SK-N-SH (cell line): ENCODE measurements around the gene PPP2R3A.

ENCODE experiments used
- EZH2phosphoT487 ChIP-seq: fragments of 200-600 bp; sonication (generic); IDR thresholded peaks from 2 replicates; pipeline ENCODE4 v1.6.1; 2017; ENCODE audit warnings: low read depth, mixed run types, mild to moderate bottlenecking, antibody characterized with exemption, moderate library complexity, borderline replicate concordance
- JUND ChIP-seq: IDR thresholded peaks from 2 replicates; pipeline ENCODE4 v1.4.0; 2012
- MEF2A ChIP-seq: IDR thresholded peaks from 2 replicates; pipeline ENCODE4 v1.4.0; 2012; ENCODE audit warnings: low read depth, borderline replicate concordance
- NFIC ChIP-seq: IDR thresholded peaks from 2 replicates; pipeline ENCODE4 v1.4.0; 2012; ENCODE audit warnings: borderline replicate concordance
- POLR2AphosphoS5 ChIP-seq: IDR thresholded peaks from 2 replicates; pipeline ENCODE4 v1.6.1; 2012; ENCODE audit warnings: low read depth, low read length
- RAD21 ChIP-seq: IDR thresholded peaks from 2 replicates; pipeline ENCODE4 v1.6.1; 2012; ENCODE audit warnings: mild to moderate bottlenecking, low read length
- TAF1 ChIP-seq: IDR thresholded peaks from 2 replicates; pipeline ENCODE4 v1.6.1; 2012; ENCODE audit warnings: low read depth, mild to moderate bottlenecking, low read length, moderate library complexity, borderline replicate concordance
- TCF12 ChIP-seq: IDR thresholded peaks from 2 replicates; pipeline ENCODE4 v1.4.0; 2012
- YY1 ChIP-seq: IDR thresholded peaks from 2 replicates; pipeline ENCODE4 v1.4.0; 2012; ENCODE audit warnings: low read depth, mild to moderate bottlenecking
- TF ChIP-seq, protein P1 (sequence below): fragments of 200-600 bp; sonication (generic); IDR thresholded peaks from 2 replicates; pipeline ENCODE4 v1.6.1; 2017; ENCODE audit warnings: antibody characterized with exemption, mild to moderate bottlenecking, moderate library complexity

GRCh38 chr3:135980343-135980742, 14.8 kb downstream of the PPP2R3A start:
- TF ChIP-seq EZH2phosphoT487 (no peak), TCF12 (no peak), TAF1 (no peak), NFIC (no peak), POLR2AphosphoS5 (no peak), MEF2A (no peak), JUND (no peak), YY1 (no peak), RAD21 (no peak)
- TF ChIP-seq, protein P1, sequence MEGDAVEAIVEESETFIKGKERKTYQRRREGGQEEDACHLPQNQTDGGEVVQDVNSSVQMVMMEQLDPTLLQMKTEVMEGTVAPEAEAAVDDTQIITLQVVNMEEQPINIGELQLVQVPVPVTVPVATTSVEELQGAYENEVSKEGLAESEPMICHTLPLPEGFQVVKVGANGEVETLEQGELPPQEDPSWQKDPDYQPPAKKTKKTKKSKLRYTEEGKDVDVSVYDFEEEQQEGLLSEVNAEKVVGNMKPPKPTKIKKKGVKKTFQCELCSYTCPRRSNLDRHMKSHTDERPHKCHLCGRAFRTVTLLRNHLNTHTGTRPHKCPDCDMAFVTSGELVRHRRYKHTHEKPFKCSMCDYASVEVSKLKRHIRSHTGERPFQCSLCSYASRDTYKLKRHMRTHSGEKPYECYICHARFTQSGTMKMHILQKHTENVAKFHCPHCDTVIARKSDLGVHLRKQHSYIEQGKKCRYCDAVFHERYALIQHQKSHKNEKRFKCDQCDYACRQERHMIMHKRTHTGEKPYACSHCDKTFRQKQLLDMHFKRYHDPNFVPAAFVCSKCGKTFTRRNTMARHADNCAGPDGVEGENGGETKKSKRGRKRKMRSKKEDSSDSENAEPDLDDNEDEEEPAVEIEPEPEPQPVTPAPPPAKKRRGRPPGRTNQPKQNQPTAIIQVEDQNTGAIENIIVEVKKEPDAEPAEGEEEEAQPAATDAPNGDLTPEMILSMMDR: no peak
